ENCODE measurements around the gene OVAAL. TPM values are rescaled to one million over a fixed set of nuclear protein-coding genes. Genes with fewer than 3 reads are reported as not detected.

OVAAL gene
- total and polyA plus RNA-seq, 9 of the 15 experiments (the other 6 are each of a cell fraction or from before 2014, with no cell fraction given), result 0.04 to 0.18 (median 0.08) TPM; not detected in 4

DNA sequence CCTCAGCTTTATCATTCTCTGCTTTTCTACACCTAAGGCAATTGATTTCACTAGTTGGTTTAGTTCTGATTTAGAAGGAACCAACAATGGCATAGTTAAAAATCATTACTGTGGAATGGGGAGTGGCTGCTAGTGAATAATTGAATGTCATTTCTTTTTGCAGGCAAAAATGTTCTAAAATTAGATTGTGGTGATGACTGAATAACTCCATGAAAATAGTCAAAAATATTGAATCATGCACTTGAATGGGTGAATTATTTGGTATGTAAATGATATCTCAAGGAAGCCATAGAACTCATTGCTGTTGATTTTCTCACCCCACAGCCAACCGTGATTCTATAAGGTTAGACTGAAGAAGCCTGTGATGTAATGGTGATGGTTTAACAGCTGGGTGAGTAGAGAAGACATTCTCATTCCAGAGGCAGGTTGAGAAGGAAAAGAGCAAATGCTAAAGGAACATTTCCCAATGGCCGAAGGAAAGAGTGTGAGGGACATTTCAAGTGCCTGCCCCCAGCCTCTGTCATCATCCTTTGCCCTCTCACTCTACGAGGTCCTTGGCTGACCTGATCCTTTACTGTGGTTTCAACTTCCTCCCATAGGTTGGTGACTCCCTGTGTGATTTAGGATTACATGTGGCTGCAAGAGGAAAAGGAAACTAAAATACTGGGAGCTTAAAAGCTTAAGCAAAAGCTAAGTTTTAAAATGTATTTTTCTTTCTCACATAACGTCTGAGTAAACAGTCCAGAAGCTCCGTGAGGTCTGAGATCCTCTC, 12.5 kb downstream of the OVAAL start (continued):
- no peak for TF ChIP-seq CHD7 (IDR thresholded peaks at IDR 0.05; ENCODE audit: low read depth, low read length)
- TF ChIP-seq FOXJ2 (tag; IDR thresholded peaks at IDR 0.05), result no peak
- TF ChIP-seq LEF1 (IDR thresholded peaks at IDR 0.05), result peak; percentile 54; the same call in 1 of the 2 replicates
- peak; percentile 38; the same call in 1 of the 2 replicates for TF ChIP-seq ESRRA (IDR thresholded peaks at IDR 0.05; ENCODE audit: borderline replicate concordance, low read depth)
- no peak for TF ChIP-seq SIN3A (IDR thresholded peaks at IDR 0.05; ENCODE audit: borderline replicate concordance in 2 of 2, control insufficient read depth in 1 of 2, low read depth in 2 of 2, low read length in 2 of 2)
- TF ChIP-seq CEBPB (tag; IDR thresholded peaks at IDR 0.05), result peak; percentile 28; the same call in 1 of the 2 replicates
- no peak for TF ChIP-seq ZNF239 (CRISPR knock-in tag; IDR thresholded peaks at IDR 0.05)
- TF ChIP-seq, protein P1, sequence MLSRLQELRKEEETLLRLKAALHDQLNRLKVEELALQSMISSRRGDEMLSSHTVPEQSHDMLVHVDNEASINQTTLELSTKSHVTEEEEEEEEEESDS (CRISPR knock-in tag; IDR thresholded peaks at IDR 0.05), result no peak
- peak in 1 of 2 experiments; percentile 10; a peak in 1 of 4 replicates for TF ChIP-seq KDM1A (IDR thresholded peaks at IDR 0.05)
- no peak for TF ChIP-seq NR2C2 (CRISPR knock-in tag; IDR thresholded peaks at IDR 0.05)
- TF ChIP-seq NR2C2 (tag; IDR thresholded peaks at IDR 0.05), result peak; percentile 88
- TF ChIP-seq CREB1 (IDR thresholded peaks at IDR 0.05), result no peak
- TF ChIP-seq CREB1 (CRISPR knock-in tag; IDR thresholded peaks at IDR 0.05), result 0 out of 2 replicates have a peak, but pooled peaks have one; percentile 19
- TF ChIP-seq CCNT2 (IDR thresholded peaks at IDR 0.05; ENCODE audit: borderline replicate concordance, extremely low read depth, insufficient read length, low read depth, low read length), result no peak
- TF ChIP-seq SPI1 (IDR thresholded peaks at IDR 0.05; ENCODE audit: borderline replicate concordance, low read depth, low read length), result peak; percentile 26; the same call in 1 of the 2 replicates
